AG04450 (cell line): ENCODE measurements around the gene CBARP. TPM values are rescaled to one million over a fixed set of nuclear protein-coding genes. Genes with fewer than 3 reads are reported as not detected.

Experiments used
- CTCF ChIA-PET: fragments of 300-600, 350-600 bp; formaldehyde crosslinking; extraction: SDS; loops from one replicate; lab custom pipeline; 2022; ENCODE audit warnings: antibody characterized with exemption, inconsistent platforms; lab: Charles Lee
- POLR2A ChIA-PET: fragments of 350-600 bp; formaldehyde crosslinking; extraction: SDS; loops from one replicate; lab custom pipeline; 2021; ENCODE audit warnings: antibody characterized with exemption, inconsistent platforms; lab: Yijun Ruan, JAX
- DNase-seq: peaks from one replicate; pipeline ENCODE4 v3.0.0-alpha.2; 2011; ENCODE audit warnings: low read depth, low spot score
- H3K27ac ChIP-seq: one replicate; pipeline ENCODE4 v1.5.1; 2012; ENCODE audit warnings: low read depth, low read length, control low read depth
- H3K27me3 ChIP-seq: one replicate; pipeline ENCODE4 v1.6.0; 2012; ENCODE audit warnings: low read length; ENCODE audit not compliant: control insufficient read depth, insufficient read depth
- H3K4me3 ChIP-seq: 2 replicates; pipeline ENCODE4 v1.5.1; 2011; ENCODE audit warnings: mild to moderate bottlenecking, low read depth, low read length, control low read depth
- H3K9me3 ChIP-seq: 2 replicates; pipeline ENCODE4 v1.5.1; 2012; ENCODE audit warnings: low read length; ENCODE audit not compliant: control insufficient read depth, insufficient read depth
- CTCF ChIP-seq: IDR thresholded peaks from 2 replicates; pipeline ENCODE4 v1.5.1; 2011; ENCODE audit warnings: low read depth, low read length, control low read depth, inconsistent platforms
- polyA plus RNA-seq: library from polyadenylated mRNA; depleted of rRNA; stranded (reverse); fragments of >200 nt; gene quantifications from 2 replicates; pipeline ENCODE4 v1.2.3, GENCODE V29; 2011

CBARP gene
- polyA plus RNA-seq, 1 experiment: 1.1 TPM

GRCh38 chr19:1218751-1219567 is 18.8 kb downstream of the CBARP start:
- Histone ChIP-seq H3K9me3 (no peaks in the 10 kb centered on the region; the same call in 1 of the 2 replicates), H3K4me3 (no peak overlapping the region), H3K27ac (no peak overlapping the region), H3K27me3 (no peaks in the 10 kb centered on the region)
- POLR2A ChIA-PET: no interaction called here
- CTCF ChIA-PET: no interaction called here
- DNase-seq: no peak
- no peak for TF ChIP-seq CTCF

GRCh38 chr19:1217366-1217765 is 20.4 kb downstream of the CBARP start:
- Histone ChIP-seq H3K27me3 (no peaks in the 10 kb centered on the region), H3K4me3 (no peak overlapping the region), H3K9me3 (no peaks in the 10 kb centered on the region; the same call in 1 of the 2 replicates), H3K27ac (no peak overlapping the region)
- DNase-seq: no peak
- no peak for TF ChIP-seq CTCF
- CTCF ChIA-PET: interaction anchor here (1.3 to 2.8 kb wide), 2 partner anchors 23 to 104 kb away, joined by 3 to 8 read pairs; no protein-coding TSS in a partner anchor
- POLR2A ChIA-PET: interaction anchor here (0.6 kb wide), 1 partner anchor 169 kb away, joined by 9 read pairs; no protein-coding TSS in a partner anchor

GRCh38 chr19:1216756-1217155 is 21.0 kb downstream of the CBARP start:
- CTCF ChIA-PET: interaction anchor here (1.3 to 2.8 kb wide), 2 partner anchors 24 to 103 kb away, joined by 3 to 8 read pairs; no protein-coding TSS in a partner anchor
- H3K27me3 ChIP-seq: no peaks in the 10 kb centered on the region
- no peak overlapping the region for H3K4me3 ChIP-seq
- no peak for TF ChIP-seq CTCF
- POLR2A ChIA-PET: interaction anchor here (0.6 kb wide), 1 partner anchor 263 kb away, joined by 3 read pairs; no protein-coding TSS in a partner anchor
- DNase-seq: no peak
- H3K27ac ChIP-seq: no peak overlapping the region
- no peaks in the 10 kb centered on the region; the same call in 1 of the 2 replicates for H3K9me3 ChIP-seq

GRCh38 chr19:1214862-1215731 is 22.7 kb downstream of the CBARP start:
- 0 out of 2 replicates have a peak, but pooled peaks have one; percentile 5 for TF ChIP-seq CTCF
- ChIA-PET POLR2A (no interaction called here), CTCF (interaction anchor here (1.2 to 2.8 kb wide), 3 partner anchors 26 to 51 kb away, joined by 4 to 8 read pairs (median 4); no protein-coding TSS in a partner anchor)
- no peaks in the 10 kb centered on the region; the same call in 1 of the 2 replicates for H3K9me3 ChIP-seq
- peak overlapping the region; percentile 47 for H3K27ac ChIP-seq
- H3K27me3 ChIP-seq: no peaks in the 10 kb centered on the region
- H3K4me3 ChIP-seq: no peak overlapping the region
- no peak for DNase-seq
